ENCODE results near the gene FGF7.
"Not testable (repeated sequence)": the region's sequence is repeated elsewhere in the genome, so short reads cannot be mapped to it uniquely, and the experiment has no call there.

FGF7 gene

DNA sequence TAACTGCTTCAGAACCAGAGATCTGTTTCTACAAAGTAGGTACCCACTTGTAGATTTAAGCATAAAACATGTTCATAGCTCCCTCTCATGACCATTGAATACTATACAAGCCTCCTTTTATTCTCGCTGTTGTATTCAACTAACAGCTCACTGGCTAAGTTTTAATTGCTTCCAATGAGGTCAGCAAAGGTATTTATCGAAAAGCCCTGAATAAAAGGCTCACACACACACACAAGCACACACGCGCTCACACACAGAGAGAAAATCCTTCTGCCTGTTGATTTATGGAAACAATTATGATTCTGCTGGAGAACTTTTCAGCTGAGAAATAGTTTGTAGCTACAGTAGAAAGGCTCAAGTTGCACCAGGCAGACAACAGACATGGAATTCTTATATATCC, at the start of gene FGF7:
Gene FGF7 (plus strand): TSS at position 222 of the 400 bp plus-strand sequence. CDS start 1,056 bp downstream, outside the sequence.
- no peak for DNase-seq

DNA sequence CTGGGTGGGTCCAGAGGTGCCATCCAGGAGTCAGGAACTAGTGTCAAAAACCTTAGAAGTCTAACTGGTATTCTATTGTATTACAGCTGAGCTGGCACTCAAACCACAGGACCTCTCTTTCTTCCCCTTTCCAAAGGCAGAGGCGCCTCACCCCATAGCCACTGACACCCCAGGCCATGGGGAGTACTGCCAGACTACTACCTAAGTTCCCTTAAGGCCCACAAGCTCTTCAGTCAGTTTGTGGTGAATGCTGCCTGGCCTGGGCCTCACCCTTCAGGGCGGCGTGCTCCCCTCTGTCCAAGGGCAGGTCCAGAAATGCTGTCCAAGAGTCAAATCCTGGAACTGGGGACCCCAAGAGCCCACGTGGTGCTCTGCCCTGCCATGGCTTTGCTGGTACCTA, 43.0 kb upstream of the FGF7 start:
- no peak for DNase-seq

DNA sequence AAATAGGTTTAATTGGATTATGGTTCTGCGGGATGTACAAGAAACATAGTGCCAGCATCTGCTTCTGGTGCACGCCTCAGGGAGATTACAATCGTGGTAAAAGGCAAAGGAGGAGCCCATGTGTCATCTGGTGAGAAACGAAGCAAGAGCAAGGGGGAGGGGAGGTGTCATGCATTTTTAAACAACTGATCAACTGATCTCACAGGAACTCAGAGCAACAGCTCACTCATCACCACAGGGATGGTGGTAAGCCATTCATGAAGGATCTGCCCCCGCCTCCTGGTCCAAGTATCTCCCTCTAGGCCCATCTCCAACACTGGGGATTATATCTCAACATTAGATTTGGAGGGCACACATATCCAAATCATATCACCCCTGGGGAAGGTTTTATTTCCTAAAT, 42.1 kb upstream of the FGF7 start:
- no peak for DNase-seq

GRCh38 chr15:49382394-49382793, 40.6 kb upstream of the FGF7 start:
- no peak for DNase-seq

DNA sequence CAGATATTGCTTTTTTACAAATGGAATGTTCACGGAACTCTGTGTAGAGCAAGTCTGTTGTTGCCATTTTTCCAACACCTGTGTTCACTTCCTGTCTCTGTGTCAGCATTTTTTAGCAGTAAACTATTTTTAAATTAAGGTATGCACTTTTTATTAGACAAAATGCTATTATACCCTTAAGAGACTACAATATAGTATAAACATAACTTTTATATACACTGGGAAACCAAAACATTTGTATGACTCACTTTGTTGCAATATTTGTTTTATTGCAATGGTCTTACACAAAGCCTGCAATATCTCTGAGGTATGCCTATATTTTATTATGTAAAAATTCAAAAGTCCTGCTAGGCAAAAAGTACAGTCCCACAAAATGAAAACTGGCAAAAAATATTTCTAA, 39.8 kb upstream of the FGF7 start:
- DNase-seq = no peak

DNA sequence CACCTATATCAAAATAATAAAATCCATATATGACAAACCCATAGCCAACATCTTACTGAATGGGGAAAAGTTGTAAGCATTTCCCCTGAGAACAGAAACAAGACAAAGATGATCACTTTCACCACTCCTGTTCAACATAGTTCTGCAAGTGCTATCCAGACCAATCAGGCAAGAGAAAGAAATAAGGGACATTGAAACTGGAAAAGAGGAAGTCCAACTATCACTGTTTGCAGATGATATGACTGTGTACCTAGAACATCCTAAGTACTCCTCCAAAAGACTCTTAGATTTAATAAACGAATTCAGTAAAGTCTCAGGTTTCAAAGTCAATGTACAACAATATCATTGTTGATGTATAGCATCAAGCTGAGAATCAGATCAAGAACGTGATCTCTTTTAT, 35.6 kb upstream of the FGF7 start:
- DNase-seq = no peak

DNA sequence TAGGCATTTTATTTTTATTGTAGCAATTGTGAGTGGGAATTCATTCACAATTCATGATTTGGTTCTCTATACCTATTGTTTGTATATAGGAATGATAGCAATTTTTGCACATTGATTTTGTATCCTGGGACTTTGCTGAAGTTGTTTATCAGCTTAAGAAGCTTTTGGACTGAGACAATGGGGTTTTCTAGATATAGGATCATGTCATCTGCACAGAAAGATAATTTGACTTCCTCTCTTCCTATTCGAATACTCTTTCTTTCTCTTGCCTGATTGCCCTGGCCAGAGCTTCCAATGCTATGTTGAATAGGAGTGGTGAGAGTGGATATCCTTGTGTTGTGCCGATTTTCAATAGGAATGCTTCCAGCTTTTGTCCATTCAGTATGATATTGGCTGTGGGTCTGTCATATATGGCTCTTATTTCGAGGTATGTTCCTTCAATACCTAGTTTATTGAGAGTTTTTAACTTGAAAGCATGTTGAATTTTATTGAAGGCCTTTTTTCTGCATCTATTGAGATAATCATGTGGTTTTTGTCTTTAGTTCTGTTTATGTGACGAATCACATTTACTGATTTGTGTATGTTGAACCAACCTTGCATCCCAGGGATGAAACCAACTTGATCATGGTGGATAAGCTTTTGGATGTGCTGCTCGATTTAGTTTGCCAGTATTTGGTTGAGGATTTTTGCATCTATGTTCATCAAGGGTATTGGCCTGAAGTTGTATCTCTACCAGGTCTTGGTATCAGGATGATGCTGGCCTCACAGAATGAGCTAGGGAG, 20.3 kb upstream of the FGF7 start:
- not testable (repeated sequence) for DNase-seq

- DNase-seq = no peak
Measured at GRCh38 chr15:49406352-49407118, 16.5 kb upstream of the FGF7 start.

DNA sequence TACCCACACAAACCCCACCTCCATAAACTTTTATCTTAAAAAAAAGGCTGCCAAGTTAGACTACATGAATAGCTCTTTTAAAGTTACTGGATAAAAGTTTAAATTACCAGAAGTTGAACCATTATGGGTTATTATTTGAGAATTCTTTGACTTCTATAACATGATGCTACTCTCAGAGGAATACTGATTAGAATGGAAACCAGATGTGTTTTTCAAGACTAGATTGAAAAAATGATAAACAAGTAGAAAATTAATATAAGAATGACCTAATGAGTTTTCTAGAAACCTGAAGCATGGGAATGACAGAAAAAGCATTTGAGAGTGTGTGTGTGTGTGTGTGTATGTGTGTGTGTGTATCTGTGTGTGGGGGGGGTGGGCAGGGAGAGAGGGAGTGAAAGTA, 12.4 kb upstream of the FGF7 start:
- no peak for DNase-seq

DNA sequence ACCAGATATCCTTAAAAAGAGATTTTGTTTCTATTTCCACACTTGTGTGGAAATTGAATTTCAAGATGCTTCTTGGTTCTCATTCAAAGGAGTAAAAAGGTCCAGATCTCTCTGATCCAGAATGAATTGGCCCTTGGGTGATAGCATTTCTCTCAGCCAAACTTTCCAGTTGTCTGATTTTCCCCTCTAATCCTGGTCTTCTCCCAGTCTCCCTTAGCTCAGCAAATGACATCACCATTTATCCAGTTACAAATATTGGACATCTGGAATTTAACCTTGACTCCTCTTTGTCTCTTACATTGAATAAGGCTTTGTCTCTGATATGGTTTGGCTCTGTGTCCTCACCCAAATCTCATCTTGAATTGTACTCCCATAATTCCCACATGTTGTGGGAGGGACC, 10.2 kb upstream of the FGF7 start:
- no peak for DNase-seq

DNA sequence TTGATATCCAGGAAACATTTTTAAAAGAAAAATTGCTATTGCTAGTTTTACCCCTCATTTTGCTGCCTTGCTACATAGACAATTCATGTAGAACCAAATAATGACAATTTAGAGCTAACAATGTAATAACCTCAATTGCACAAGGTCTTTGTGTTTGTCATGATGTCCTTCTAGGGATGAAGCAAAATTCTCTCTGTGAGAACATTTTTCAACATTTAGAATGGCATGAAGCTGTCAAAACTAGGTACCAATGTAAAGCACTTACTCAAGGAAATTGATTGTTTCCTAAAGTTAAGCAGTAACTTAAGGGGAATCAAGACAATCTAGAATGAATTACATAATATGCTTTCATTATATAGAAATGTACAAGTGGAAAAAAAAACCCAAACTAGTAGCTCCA, 7.9 kb upstream of the FGF7 start:
- no peak for DNase-seq

- no peak for DNase-seq
Measured at GRCh38 chr15:49415638-49416037, 7.4 kb upstream of the FGF7 start.

DNA sequence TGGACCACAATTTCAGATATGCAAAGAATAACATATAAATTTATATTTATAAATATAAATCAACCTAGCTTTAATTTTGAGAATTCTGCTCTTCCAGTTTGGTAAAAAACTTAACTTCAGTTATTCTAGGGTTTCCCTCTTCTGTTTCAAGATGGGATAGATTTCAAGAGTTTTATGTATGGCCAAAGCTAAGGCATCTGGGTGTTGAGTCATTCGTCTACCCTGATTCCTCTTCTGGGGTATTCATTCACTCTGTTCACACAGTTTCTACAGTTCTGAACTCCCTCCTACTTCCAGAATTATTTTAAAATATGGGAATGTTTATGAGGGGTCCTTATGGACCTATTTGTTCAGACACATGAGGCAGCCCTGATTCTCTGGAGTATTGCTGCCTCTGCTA, 4.2 kb upstream of the FGF7 start:
- DNase-seq = no peak

GRCh38 chr15:49421991-49422390, 1.1 kb upstream of the FGF7 start:
- DNase-seq = peak; percentile 59

GRCh38 chr15:49423901-49424550, 984 bp downstream of the FGF7 start:
- DNase-seq = no peak

DNA sequence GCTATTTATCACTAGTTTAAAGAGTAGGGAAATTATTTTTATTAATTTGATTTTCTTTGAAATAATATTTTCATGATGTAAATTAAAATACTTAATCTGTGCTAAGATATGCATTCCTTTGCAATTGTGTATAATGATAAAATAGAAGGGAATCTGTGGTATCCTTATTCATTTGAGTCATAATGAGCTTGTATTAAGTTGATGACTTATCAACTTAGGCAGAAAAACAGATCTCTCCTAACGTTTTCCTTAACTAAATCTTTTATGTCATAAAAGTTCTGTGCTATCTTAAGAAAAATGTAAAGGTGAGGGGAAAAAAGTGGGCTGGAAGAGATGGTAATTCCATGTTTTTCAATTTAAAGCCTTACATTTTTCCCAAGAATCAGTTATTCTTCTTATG, 1.9 kb downstream of the FGF7 start:
- DNase-seq = no peak

DNA sequence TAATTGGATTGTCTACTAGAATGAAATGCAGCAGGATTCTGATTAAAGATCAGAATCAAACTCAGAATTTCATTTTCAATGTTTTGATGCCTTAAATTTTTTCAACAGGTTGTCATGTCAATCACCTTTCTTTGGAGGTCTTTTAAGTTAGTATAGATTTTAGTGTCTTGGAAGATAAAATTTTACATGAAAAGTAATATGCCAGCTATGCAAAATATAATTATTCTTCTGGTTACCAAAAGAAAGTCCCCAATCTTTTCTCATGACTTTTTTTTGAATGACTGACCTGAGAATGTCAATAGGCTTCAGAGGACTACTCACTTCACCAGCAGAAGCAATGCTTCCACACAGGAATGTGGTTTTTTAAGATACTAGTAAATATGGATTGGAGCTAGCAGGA, 4.3 kb downstream of the FGF7 start:
- DNase-seq = no peak

GRCh38 chr15:49428409-49429095, 5.5 kb downstream of the FGF7 start:
- no peak for DNase-seq

- DNase-seq = no peak
Measured at GRCh38 chr15:49430046-49430445, 7.0 kb downstream of the FGF7 start.

- DNase-seq = no peak
Measured at GRCh38 chr15:49435174-49435573, 12.1 kb downstream of the FGF7 start.

- no peak for DNase-seq
Measured at GRCh38 chr15:49436751-49437150, 13.7 kb downstream of the FGF7 start.

DNA sequence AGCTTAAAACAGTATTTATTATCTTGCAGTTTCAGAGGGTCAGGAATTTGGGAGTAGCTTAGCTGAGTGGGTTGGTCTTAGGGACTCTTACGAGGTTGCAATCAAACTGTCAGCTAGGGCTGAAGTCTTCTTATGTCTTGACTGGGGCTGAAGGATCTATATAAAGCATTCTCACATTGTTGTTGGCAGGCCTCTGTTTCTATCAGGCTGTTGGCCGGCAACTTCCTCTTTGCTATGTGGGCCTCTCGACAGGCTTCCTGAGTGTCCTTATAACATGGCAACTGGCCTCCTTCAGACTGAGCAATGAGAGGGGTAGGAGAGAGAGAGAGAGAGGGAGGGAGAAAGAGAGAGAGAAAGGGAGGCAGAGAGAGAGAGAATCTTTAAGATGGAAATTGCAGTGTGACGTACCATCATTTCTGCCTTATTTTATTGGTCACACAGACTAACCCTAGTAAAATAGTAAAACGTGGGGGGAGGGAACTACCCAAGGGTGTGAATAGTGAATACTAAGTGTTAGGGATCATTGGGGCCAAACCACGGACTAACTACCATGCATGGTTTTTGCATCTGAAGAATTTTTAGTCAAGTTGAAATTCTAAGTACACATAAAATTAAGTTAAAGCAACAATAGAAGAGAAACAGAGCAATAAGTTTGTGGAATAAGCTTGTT, 16.1 kb downstream of the FGF7 start:
- DNase-seq = no peak
